Measurements from ENCODE around the gene MAD1L1. TPM values are rescaled to one million over a fixed set of nuclear protein-coding genes. Genes with fewer than 3 reads are reported as not detected.

The MAD1L1 gene
- total and polyA plus RNA-seq, 2 of the 4 experiments (the other 2 are of a cell fraction) = 29.0 to 40.9 TPM

GRCh38 chr7:1886361-1887064 lies 346.2 kb downstream of the MAD1L1 start:
- TF ChIP-seq, protein P1, sequence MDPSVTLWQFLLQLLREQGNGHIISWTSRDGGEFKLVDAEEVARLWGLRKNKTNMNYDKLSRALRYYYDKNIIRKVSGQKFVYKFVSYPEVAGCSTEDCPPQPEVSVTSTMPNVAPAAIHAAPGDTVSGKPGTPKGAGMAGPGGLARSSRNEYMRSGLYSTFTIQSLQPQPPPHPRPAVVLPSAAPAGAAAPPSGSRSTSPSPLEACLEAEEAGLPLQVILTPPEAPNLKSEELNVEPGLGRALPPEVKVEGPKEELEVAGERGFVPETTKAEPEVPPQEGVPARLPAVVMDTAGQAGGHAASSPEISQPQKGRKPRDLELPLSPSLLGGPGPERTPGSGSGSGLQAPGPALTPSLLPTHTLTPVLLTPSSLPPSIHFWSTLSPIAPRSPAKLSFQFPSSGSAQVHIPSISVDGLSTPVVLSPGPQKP (IDR thresholded peaks at IDR 0.05; ENCODE audit: borderline replicate concordance, low read depth, low read length) = no peak
- TF ChIP-seq BHLHE40 (IDR thresholded peaks at IDR 0.05; ENCODE audit: low read depth, low read length) (no peak), MXI1 (IDR thresholded peaks at IDR 0.05; ENCODE audit: borderline replicate concordance, low read depth, low read length) (no peak), FOS (IDR thresholded peaks at IDR 0.05; ENCODE audit: low read depth, low read length) (no peak), MAFK (IDR thresholded peaks at IDR 0.05; ENCODE audit: low read depth, low read length) (no peak), POLR2A (IDR thresholded peaks at IDR 0.05; ENCODE audit: low read depth, low read length) (no peak), CHD1 (IDR thresholded peaks at IDR 0.05; ENCODE audit: low read depth, low read length) (no peak), RAD21 (IDR thresholded peaks at IDR 0.05; ENCODE audit: low read length) (no peak), SMC3 (IDR thresholded peaks at IDR 0.05; ENCODE audit: low read depth, low read length) (no peak), RFX5 (IDR thresholded peaks at IDR 0.05; ENCODE audit: low read depth, low read length) (no peak), RCOR1 (IDR thresholded peaks at IDR 0.05; ENCODE audit: insufficient replicate concordance, low read length) (no peak), NFE2L2 (IDR thresholded peaks at IDR 0.05; ENCODE audit: low read depth, low read length) (no peak), MAZ (IDR thresholded peaks at IDR 0.05; ENCODE audit: borderline replicate concordance, low read depth, low read length) (no peak), CEBPB (IDR thresholded peaks at IDR 0.05; ENCODE audit: low read depth, low read length) (no peak)
- TF ChIP-seq, protein P2, sequence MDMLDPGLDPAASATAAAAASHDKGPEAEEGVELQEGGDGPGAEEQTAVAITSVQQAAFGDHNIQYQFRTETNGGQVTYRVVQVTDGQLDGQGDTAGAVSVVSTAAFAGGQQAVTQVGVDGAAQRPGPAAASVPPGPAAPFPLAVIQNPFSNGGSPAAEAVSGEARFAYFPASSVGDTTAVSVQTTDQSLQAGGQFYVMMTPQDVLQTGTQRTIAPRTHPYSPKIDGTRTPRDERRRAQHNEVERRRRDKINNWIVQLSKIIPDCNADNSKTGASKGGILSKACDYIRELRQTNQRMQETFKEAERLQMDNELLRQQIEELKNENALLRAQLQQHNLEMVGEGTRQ (IDR thresholded peaks at IDR 0.05; ENCODE audit: low read depth, low read length) = no peak
- TF ChIP-seq, protein P3, sequence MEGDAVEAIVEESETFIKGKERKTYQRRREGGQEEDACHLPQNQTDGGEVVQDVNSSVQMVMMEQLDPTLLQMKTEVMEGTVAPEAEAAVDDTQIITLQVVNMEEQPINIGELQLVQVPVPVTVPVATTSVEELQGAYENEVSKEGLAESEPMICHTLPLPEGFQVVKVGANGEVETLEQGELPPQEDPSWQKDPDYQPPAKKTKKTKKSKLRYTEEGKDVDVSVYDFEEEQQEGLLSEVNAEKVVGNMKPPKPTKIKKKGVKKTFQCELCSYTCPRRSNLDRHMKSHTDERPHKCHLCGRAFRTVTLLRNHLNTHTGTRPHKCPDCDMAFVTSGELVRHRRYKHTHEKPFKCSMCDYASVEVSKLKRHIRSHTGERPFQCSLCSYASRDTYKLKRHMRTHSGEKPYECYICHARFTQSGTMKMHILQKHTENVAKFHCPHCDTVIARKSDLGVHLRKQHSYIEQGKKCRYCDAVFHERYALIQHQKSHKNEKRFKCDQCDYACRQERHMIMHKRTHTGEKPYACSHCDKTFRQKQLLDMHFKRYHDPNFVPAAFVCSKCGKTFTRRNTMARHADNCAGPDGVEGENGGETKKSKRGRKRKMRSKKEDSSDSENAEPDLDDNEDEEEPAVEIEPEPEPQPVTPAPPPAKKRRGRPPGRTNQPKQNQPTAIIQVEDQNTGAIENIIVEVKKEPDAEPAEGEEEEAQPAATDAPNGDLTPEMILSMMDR (conservative IDR thresholded peaks at IDR 0.05; ENCODE audit: low read depth, low read length) = no peak
- Histone ChIP-seq H2BK120ac (ENCODE audit: low read depth, low read length) (no peak overlapping the region), H2BK15ac (ENCODE audit: low read depth, low read length) (no peak overlapping the region), H3K4me2 (ENCODE audit: low read depth, low read length) (no peak overlapping the region), H3K79me1 (ENCODE audit: low read depth in 1 of 2, low read length in 2 of 2) (peaks cover 0 to 25% of the 10 kb centered on the region in 2 experiments; a peak in 3 of 4 replicates), H2BK20ac (ENCODE audit: low read depth, low read length) (no peak overlapping the region), H3K9me3 (ENCODE audit: control insufficient read depth, insufficient read depth, low read length) (no peaks in the 10 kb centered on the region), H3K56ac (ENCODE audit: extremely low read depth, insufficient read depth, low read length) (no peak overlapping the region), H3K36me3 (ENCODE audit: control insufficient read depth, insufficient read depth, low read length) (peaks cover 8% of the 10 kb centered on the region), H4K20me1 (ENCODE audit: insufficient read depth, low read length) (peaks cover 11% of the 10 kb centered on the region), H2AK5ac (ENCODE audit: low read depth, low read length) (no peak overlapping the region), H4K91ac (ENCODE audit: insufficient read depth, low read depth, low read length) (no peak overlapping the region), H2AK9ac (replicated peaks; ENCODE audit: low read depth, low read length, poor library complexity) (peak overlapping the region; percentile 5), H4K5ac (ENCODE audit: low read depth, low read length) (no peak overlapping the region), H3K27me3 (ENCODE audit: control insufficient read depth, insufficient read depth, low read length) (no peaks in the 10 kb centered on the region), H3K4me1 (ENCODE audit: control insufficient read depth, insufficient read depth, low read length) (peaks cover 19% of the 10 kb centered on the region), H3K14ac (replicated peaks; ENCODE audit: low read depth, low read length) (no peak overlapping the region), H3K4me3 (ENCODE audit: insufficient read depth, low read depth, low read length) (no peak overlapping the region), H3K9me1 (ENCODE audit: insufficient read depth, low read length) (peaks cover 33% of the 10 kb centered on the region), H2AFZ (replicated peaks; ENCODE audit: low read length, poor library complexity) (no peak overlapping the region), H3K18ac (ENCODE audit: low read depth, low read length) (no peak overlapping the region), H3K4ac (ENCODE audit: low read depth, low read length) (no peak overlapping the region), H3K9ac (ENCODE audit: low read depth, low read length) (no peak overlapping the region), H2BK5ac (ENCODE audit: low read depth, low read length, poor library complexity, severe bottlenecking) (no peak overlapping the region), H3K27ac (ENCODE audit: insufficient read depth, low read length) (no peak overlapping the region), H4K8ac (ENCODE audit: low read depth in 2 of 2, low read length in 2 of 2) (no peak overlapping the region), H3K23ac (ENCODE audit: low read depth, low read length) (no peak overlapping the region)
- DNase-seq (no peak), ATAC-seq (ENCODE audit: low read depth) (no peak)
- in situ Hi-C loops (cut with MboI; ENCODE audit: low sequenced_read_pairs) = no loop called here
- dilution Hi-C loops (cut with HindIII; ENCODE audit: low sequenced_read_pairs, unreplicated experiment) = no loop called here
- BruUV-seq (replicated peaks) = no TSS peak
- intact Hi-C loops (cut with micrococcal nuclease) = no loop called here
- WGBS, 2 experiments (ENCODE audit: extremely low coverage in 2 of 2, insufficient read length in 1 of 2) = 90% methylated on average over 12 of the region's 19 CpGs; no CpG with 5 or more reads in 1 of the 2 experiments
- ChIA-PET POLR2A (ENCODE audit: unreplicated experiment) (no interaction called here), CTCF (no interaction called here)
